ENCODE data around the gene CYP8B1.

DNA sequence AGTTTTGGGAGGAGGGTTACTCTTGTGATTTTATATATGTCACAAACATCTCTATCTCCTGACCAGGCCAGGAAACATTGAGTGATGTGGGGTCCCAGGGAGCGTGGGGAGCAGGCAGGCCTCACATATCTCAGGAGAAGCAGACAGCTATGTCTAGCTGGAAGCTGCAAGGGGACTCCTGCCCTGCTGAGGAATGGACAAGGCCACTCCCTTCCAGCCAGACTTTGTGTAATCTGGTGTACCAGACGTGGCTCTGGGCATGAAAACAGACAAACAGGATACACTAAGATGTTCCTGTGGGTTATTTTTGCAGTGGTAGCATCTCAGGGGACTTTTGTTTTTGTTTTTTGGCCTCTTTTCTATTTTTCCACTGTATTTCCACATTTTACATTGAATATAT is 23.2 kb downstream of the CYP8B1 start:
- TF ChIP-seq CTCF (IDR thresholded peaks at IDR 0.05), result no peak
- no peak for TF ChIP-seq POLR2A (IDR thresholded peaks at IDR 0.05)

Data from esophagus squamous epithelium (tissue), 4 donors.